ENCODE measurements around the gene KIF1A. TPM values are rescaled to one million over a fixed set of nuclear protein-coding genes. Genes with fewer than 3 reads are reported as not detected.

KIF1A gene
- total RNA-seq, 1 experiment from 2014 or later, result not detected

GRCh38 chr2:240734756-240735155, 85.3 kb downstream of the KIF1A start:
- H3K27me3 ChIP-seq (ENCODE audit: insufficient read depth, low read depth), result peaks cover 50% of the 10 kb centered on the region
- intact Hi-C loops (cut with micrococcal nuclease; ENCODE audit: unreplicated experiment), result no loop called here
- POLR2A ChIA-PET (ENCODE audit: unreplicated experiment), result no interaction called here

GRCh38 chr2:240733803-240734495, 86.1 kb downstream of the KIF1A start:
- TF ChIP-seq CTCF (conservative IDR thresholded peaks at IDR 0.05) (peak; percentile 41), EZH2 (IDR thresholded peaks at IDR 0.05; ENCODE audit: low read depth) (no peak)
- Histone ChIP-seq H3K36me3 (ENCODE audit: low read depth) (no peaks in the 10 kb centered on the region), H3K4me3 (no peak overlapping the region), H3K9me2 (ENCODE audit: insufficient read depth) (no peaks in the 10 kb centered on the region), H3K79me2 (ENCODE audit: low read depth) (no peaks in the 10 kb centered on the region), H3K4me1 (replicated peaks; ENCODE audit: insufficient read depth) (no peaks in the 10 kb centered on the region), H3K9me3 (ENCODE audit: insufficient read depth, low read depth) (no peaks in the 10 kb centered on the region), H3K4me2 (no peak overlapping the region), H4K20me1 (ENCODE audit: insufficient read depth) (no peaks in the 10 kb centered on the region; the same call in 1 of the 2 replicates), H3K27me3 (ENCODE audit: insufficient read depth, low read depth) (peaks cover 58% of the 10 kb centered on the region), H2AFZ (no peak overlapping the region), H3F3A (ENCODE audit: insufficient read depth, low read depth) (no peaks in the 10 kb centered on the region), H3K27ac (no peak overlapping the region)
- DNase-seq, result no peak
- POLR2A ChIA-PET (ENCODE audit: unreplicated experiment), result no interaction called here
- BruUV-seq (replicated peaks), result no TSS peak
- intact Hi-C loops (cut with micrococcal nuclease; ENCODE audit: unreplicated experiment), result no loop called here
- CTCF ChIA-PET, result no interaction called here

More at GRCh38 chr2:240734756-240735155, 85.3 kb downstream of the KIF1A start:
- Histone ChIP-seq H3K27ac (no peak overlapping the region), H3K4me3 (no peak overlapping the region), H3K9me2 (ENCODE audit: insufficient read depth) (no peaks in the 10 kb centered on the region), H3K36me3 (ENCODE audit: low read depth) (no peaks in the 10 kb centered on the region), H3K79me2 (ENCODE audit: low read depth) (no peaks in the 10 kb centered on the region), H3K4me2 (no peak overlapping the region), H3K4me1 (replicated peaks; ENCODE audit: insufficient read depth) (no peaks in the 10 kb centered on the region; the same call in 1 of the 2 replicates), H3F3A (ENCODE audit: insufficient read depth, low read depth) (no peaks in the 10 kb centered on the region), H2AFZ (no peak overlapping the region), H4K20me1 (ENCODE audit: insufficient read depth) (no peaks in the 10 kb centered on the region; the same call in 1 of the 2 replicates), H3K9me3 (ENCODE audit: insufficient read depth, low read depth) (no peaks in the 10 kb centered on the region)
- DNase-seq, result no peak
- no TSS peak for BruUV-seq (replicated peaks)
- TF ChIP-seq CTCF (conservative IDR thresholded peaks at IDR 0.05) (no peak), EZH2 (IDR thresholded peaks at IDR 0.05; ENCODE audit: low read depth) (no peak)
- CTCF ChIA-PET, result no interaction called here

DNA sequence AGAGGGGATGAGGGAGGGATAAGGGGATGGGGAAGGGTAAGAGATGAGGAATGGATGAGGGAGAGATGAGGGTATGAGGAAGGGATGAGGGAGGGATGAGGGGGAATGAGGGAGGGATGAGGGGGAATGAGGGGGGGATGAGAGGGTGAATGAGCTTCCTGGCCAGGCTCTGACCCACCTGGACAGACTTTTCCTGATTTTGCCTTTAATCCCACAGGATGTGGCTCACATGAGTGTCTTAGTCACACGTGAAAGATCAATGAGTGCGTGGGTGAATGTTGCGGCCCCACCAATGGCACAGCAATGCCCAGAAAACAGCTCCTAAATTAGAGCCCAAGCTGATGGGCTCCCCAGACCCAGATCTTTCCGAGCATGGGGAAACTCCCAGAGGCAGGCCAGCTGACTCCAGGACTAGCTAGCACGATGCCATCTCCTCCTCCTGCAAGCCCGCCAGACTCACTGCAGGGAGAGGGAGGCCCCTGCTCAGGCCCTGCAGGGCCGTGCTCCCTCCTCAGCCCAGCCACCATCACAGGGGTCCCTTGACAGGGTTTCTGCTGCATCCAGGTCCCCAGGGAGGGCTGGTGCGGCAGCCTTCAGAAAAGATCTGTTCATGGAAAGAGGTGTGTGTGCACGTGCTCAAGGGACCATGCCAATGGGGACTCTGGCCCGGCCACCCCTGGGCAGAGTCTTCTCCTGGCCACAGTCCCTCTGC, 87.0 kb downstream of the KIF1A start:
- Histone ChIP-seq H2AFZ (no peak overlapping the region), H4K20me1 (ENCODE audit: insufficient read depth) (no peaks in the 10 kb centered on the region; the same call in 1 of the 2 replicates), H3K4me2 (no peak overlapping the region), H3F3A (ENCODE audit: insufficient read depth, low read depth) (no peaks in the 10 kb centered on the region), H3K79me2 (ENCODE audit: low read depth) (no peaks in the 10 kb centered on the region), H3K27me3 (ENCODE audit: insufficient read depth, low read depth) (peaks cover 66% of the 10 kb centered on the region), H3K9me3 (ENCODE audit: insufficient read depth, low read depth) (no peaks in the 10 kb centered on the region), H3K4me3 (no peak overlapping the region), H3K27ac (no peak overlapping the region), H3K36me3 (ENCODE audit: low read depth) (no peaks in the 10 kb centered on the region), H3K9me2 (ENCODE audit: insufficient read depth) (no peaks in the 10 kb centered on the region), H3K4me1 (replicated peaks; ENCODE audit: insufficient read depth) (no peaks in the 10 kb centered on the region)
- ChIA-PET POLR2A (ENCODE audit: unreplicated experiment) (no interaction called here), CTCF (no interaction called here)
- DNase-seq, result no peak
- BruUV-seq (replicated peaks), result no TSS peak
- TF ChIP-seq EZH2 (IDR thresholded peaks at IDR 0.05; ENCODE audit: low read depth), result no peak
- no peak for TF ChIP-seq CTCF (conservative IDR thresholded peaks at IDR 0.05)
- intact Hi-C loops (cut with micrococcal nuclease; ENCODE audit: unreplicated experiment), result no loop called here
